GM23338 (cell line): ENCODE measurements around the gene DPYD. TPM values are rescaled to one million over a fixed set of nuclear protein-coding genes. Genes with fewer than 3 reads are reported as not detected.

Experiments used
- ATAC-seq: fragments of 200-7000 bp; cut with Tn5 transposase; 3 replicates; pipeline ENCODE4 v1.9.1; 2020
- DNase-seq: peaks from one replicate; pipeline ENCODE4 v3.0.0-alpha.2; 2015; ENCODE audit warnings: low spot score
- H2AFZ ChIP-seq: fragments of 200-600 bp; sonication (generic); 2 replicates; pipeline ENCODE4 v1.8.0; 2016; ENCODE audit warnings: antibody characterized with exemption, mild to moderate bottlenecking, moderate library complexity
- H3F3A ChIP-seq: fragments of 200-600 bp; sonication (generic); replicated peaks from 2 replicates; pipeline ENCODE4 v1.8.0; 2017; ENCODE audit warnings: antibody characterized with exemption, mixed run types, low read depth
- H3K27ac ChIP-seq: fragments of 200-600 bp; sonication (generic); 2 replicates; pipeline ENCODE4 v1.6.1; 2016; ENCODE audit warnings: low read depth
- H3K27me3 ChIP-seq: fragments of 200-600 bp; sonication (generic); 2 replicates; pipeline ENCODE4 v1.8.0; 2016; ENCODE audit warnings: mild to moderate bottlenecking, mixed run types, moderate library complexity; ENCODE audit not compliant: insufficient read depth
- H3K36me3 ChIP-seq: fragments of 200-600 bp; sonication (generic); 2 replicates; pipeline ENCODE4 v1.8.0; 2016; ENCODE audit warnings: mild to moderate bottlenecking; ENCODE audit not compliant: insufficient read depth
- H3K4me1 ChIP-seq: fragments of 200-600 bp; sonication (generic); 2 replicates; pipeline ENCODE4 v1.8.0; 2016; ENCODE audit warnings: mild to moderate bottlenecking, moderate library complexity; ENCODE audit not compliant: insufficient read depth
- H3K4me2 ChIP-seq: fragments of 200-600 bp; sonication (generic); 2 replicates; pipeline ENCODE4 v1.7.1; 2017; ENCODE audit warnings: mixed run types
- H3K4me3 ChIP-seq: fragments of 200-600 bp; sonication (generic); 2 replicates; pipeline ENCODE4 v1.6.1; 2016; ENCODE audit warnings: mixed run types
- H3K79me2 ChIP-seq: fragments of 200-600 bp; sonication (generic); replicated peaks from 2 replicates; pipeline ENCODE4 v1.8.0; 2017; ENCODE audit warnings: mild to moderate bottlenecking; ENCODE audit not compliant: insufficient read depth
- H3K9me2 ChIP-seq: fragments of 200-600 bp; sonication (generic); 2 replicates; pipeline ENCODE4 v1.8.0; 2017; ENCODE audit not compliant: insufficient read depth
- H4K20me1 ChIP-seq: fragments of 200-600 bp; sonication (generic); replicated peaks from 2 replicates; pipeline ENCODE4 v1.8.0; 2017; ENCODE audit warnings: mild to moderate bottlenecking; ENCODE audit not compliant: insufficient read depth
- H3K27ac Mint-ChIP-seq: 2 replicates; pipeline ENCODE4 v1.8.0; 2020; ENCODE audit warnings: inconsistent platforms, mild to moderate bottlenecking, moderate library complexity, mixed read lengths
- H3K27me3 Mint-ChIP-seq: 3 replicates; pipeline ENCODE4 v1.8.0; 2022; ENCODE audit warnings: low read depth, mild to moderate bottlenecking, moderate library complexity, mixed read lengths, inconsistent platforms; ENCODE audit not compliant: insufficient read depth, poor library complexity
- H3K36me3 Mint-ChIP-seq: 3 replicates; pipeline ENCODE4 v1.8.0; 2021; ENCODE audit warnings: low read depth, mild to moderate bottlenecking, inconsistent platforms, moderate library complexity, mixed read lengths
- H3K4me1 Mint-ChIP-seq: 3 replicates; pipeline ENCODE4 v1.8.0; 2020; ENCODE audit warnings: mild to moderate bottlenecking, inconsistent platforms, mixed read lengths
- H3K4me3 Mint-ChIP-seq: 3 replicates; pipeline ENCODE4 v1.8.0; 2021; ENCODE audit warnings: moderate library complexity, mild to moderate bottlenecking, inconsistent platforms, mixed read lengths
- H3K9me3 Mint-ChIP-seq: 3 replicates; pipeline ENCODE4 v1.8.0; 2020; ENCODE audit warnings: moderate library complexity, mild to moderate bottlenecking, inconsistent platforms, mixed read lengths
- CREB1 ChIP-seq: fragments of 250-450 bp; sonication (Bioruptor Pico); IDR thresholded peaks from 2 replicates; pipeline ENCODE4 v1.5.0; 2020; ENCODE audit warnings: low read depth, mild to moderate bottlenecking, moderate library complexity
- EZH2 ChIP-seq: fragments of 200-600 bp; sonication (generic); IDR thresholded peaks from one replicate; pipeline ENCODE4 v1.8.0; 2017; ENCODE audit warnings: antibody characterized with exemption, mild to moderate bottlenecking, low read depth; ENCODE audit not compliant: unreplicated experiment
- JUNB ChIP-seq: IDR thresholded peaks from one replicate; pipeline ENCODE4 v1.6.1; 2016; ENCODE audit warnings: antibody characterized with exemption; ENCODE audit not compliant: unreplicated experiment
- polyA plus RNA-seq: library from polyadenylated mRNA; unstranded; fragments of >200 nt; fragmentation: Nextera tagmentation; extraction: Ambion mirVana; gene quantifications from 2 replicates; pipeline ENCODE4 v1.2.1, GENCODE V29; 2016
- total RNA-seq: library from RNA; depleted of rRNA; stranded (reverse); fragments of >200 nt; shearing (Covaris generic); gene quantifications from 2 replicates; pipeline ENCODE4 v1.2.3, GENCODE V29; 2014
- TF ChIP-seq, protein P1 (sequence below): fragments of 250-450 bp; sonication (Bioruptor Pico); IDR thresholded peaks from 2 replicates; pipeline ENCODE4 v1.5.0; 2020; ENCODE audit warnings: mild to moderate bottlenecking, moderate library complexity

DPYD gene
- total and polyA plus RNA-seq, 2 experiments from 2014 or later = 0.50 to 1.6 TPM

DNA sequence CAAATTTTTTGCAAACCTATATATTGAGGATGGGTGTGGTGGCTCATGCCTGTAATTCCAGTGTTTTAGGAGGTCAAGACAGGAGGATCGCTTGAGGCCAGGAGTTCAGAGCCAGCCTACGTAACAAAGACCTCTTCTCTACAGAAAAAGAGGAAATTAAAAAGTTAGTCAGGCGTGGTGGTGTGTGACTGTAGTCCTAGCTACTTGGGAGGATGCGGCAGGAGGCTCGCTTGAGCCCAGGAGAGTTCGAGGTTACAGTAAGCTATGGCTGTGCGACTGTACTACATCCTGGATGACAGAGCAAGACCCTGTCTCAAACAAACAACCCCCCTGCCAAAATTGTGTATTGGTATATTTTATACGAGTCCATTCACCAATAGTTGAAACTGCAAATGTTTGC, 589.7 kb downstream of the DPYD start:
- Histone ChIP-seq H3K4me1 (no peaks in the 10 kb centered on the region), H3K79me2 (no peaks in the 10 kb centered on the region), H3K27me3 (no peaks in the 10 kb centered on the region), H3K4me3 (no peak overlapping the region), H3K27ac (no peak overlapping the region), H4K20me1 (no peaks in the 10 kb centered on the region), H2AFZ (no peak overlapping the region), H3K36me3 (no peaks in the 10 kb centered on the region), H3F3A (no peaks in the 10 kb centered on the region), H3K4me2 (no peak overlapping the region), H3K9me2 (no peaks in the 10 kb centered on the region)
- H3K4me1 Mint-ChIP-seq = no peaks in the 10 kb centered on the region
- no peaks in the 10 kb centered on the region for H3K36me3 Mint-ChIP-seq
- TF ChIP-seq, protein P1, sequence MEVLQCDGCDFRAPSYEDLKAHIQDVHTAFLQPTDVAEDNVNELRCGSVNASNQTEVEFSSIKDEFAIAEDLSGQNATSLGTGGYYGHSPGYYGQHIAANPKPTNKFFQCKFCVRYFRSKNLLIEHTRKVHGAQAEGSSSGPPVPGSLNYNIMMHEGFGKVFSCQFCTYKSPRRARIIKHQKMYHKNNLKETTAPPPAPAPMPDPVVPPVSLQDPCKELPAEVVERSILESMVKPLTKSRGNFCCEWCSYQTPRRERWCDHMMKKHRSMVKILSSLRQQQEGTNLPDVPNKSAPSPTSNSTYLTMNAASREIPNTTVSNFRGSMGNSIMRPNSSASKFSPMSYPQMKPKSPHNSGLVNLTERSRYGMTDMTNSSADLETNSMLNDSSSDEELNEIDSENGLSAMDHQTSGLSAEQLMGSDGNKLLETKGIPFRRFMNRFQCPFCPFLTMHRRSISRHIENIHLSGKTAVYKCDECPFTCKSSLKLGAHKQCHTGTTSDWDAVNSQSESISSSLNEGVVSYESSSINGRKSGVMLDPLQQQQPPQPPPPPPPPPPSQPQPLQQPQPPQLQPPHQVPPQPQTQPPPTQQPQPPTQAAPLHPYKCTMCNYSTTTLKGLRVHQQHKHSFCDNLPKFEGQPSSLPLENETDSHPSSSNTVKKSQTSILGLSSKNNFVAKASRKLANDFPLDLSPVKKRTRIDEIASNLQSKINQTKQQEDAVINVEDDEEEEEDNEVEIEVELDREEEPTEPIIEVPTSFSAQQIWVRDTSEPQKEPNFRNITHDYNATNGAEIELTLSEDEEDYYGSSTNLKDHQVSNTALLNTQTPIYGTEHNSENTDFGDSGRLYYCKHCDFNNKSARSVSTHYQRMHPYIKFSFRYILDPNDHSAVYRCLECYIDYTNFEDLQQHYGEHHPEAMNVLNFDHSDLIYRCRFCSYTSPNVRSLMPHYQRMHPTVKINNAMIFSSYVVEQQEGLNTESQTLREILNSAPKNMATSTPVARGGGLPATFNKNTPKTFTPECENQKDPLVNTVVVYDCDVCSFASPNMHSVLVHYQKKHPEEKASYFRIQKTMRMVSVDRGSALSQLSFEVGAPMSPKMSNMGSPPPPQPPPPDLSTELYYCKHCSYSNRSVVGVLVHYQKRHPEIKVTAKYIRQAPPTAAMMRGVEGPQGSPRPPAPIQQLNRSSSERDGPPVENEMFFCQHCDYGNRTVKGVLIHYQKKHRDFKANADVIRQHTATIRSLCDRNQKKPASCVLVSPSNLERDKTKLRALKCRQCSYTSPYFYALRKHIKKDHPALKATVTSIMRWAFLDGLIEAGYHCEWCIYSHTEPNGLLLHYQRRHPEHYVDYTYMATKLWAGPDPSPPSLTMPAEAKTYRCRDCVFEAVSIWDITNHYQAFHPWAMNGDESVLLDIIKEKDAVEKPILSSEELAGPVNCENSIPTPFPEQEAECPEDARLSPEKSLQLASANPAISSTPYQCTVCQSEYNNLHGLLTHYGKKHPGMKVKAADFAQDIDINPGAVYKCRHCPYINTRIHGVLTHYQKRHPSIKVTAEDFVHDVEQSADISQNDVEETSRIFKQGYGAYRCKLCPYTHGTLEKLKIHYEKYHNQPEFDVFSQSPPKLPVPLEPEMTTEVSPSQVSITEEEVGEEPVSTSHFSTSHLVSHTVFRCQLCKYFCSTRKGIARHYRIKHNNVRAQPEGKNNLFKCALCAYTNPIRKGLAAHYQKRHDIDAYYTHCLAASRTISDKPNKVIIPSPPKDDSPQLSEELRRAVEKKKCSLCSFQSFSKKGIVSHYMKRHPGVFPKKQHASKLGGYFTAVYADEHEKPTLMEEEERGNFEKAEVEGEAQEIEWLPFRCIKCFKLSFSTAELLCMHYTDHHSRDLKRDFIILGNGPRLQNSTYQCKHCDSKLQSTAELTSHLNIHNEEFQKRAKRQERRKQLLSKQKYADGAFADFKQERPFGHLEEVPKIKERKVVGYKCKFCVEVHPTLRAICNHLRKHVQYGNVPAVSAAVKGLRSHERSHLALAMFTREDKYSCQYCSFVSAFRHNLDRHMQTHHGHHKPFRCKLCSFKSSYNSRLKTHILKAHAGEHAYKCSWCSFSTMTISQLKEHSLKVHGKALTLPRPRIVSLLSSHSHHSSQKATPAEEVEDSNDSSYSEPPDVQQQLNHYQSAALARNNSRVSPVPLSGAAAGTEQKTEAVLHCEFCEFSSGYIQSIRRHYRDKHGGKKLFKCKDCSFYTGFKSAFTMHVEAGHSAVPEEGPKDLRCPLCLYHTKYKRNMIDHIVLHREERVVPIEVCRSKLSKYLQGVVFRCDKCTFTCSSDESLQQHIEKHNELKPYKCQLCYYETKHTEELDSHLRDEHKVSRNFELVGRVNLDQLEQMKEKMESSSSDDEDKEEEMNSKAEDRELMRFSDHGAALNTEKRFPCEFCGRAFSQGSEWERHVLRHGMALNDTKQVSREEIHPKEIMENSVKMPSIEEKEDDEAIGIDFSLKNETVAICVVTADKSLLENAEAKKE (CRISPR knock-in tag) = no peak
- TF ChIP-seq EZH2 (no peak), CREB1 (CRISPR knock-in tag) (no peak)
- no peak for ATAC-seq
- no peak for DNase-seq
- peaks cover 2% of the 10 kb centered on the region for H3K27me3 Mint-ChIP-seq
- no peaks in the 10 kb centered on the region for H3K9me3 Mint-ChIP-seq
- no peak overlapping the region for H3K4me3 Mint-ChIP-seq
- no peak overlapping the region for H3K27ac Mint-ChIP-seq

DNA sequence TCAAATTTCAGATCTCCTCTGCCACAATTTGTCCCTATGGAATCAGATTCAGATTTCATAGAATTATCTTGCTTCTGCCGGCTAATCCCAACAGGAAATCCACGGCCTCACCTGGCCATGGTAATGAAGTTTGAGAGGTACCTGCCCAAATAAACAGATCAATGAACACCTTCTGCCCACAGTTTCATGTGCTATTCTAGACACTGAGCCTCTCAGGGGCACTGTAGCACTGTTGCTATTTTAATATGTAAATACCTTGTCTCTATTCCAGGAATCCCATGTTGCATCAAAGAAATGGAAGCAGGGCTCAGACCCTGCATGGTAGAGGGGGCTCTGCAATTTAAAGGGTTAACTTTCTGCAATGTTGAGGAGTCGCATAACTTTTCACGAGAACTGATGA, 606.1 kb downstream of the DPYD start:
- Mint-ChIP-seq H3K9me3 (0 out of 3 replicates have a peak, but pooled peaks cover 3% of the 10 kb centered on the region), H3K27ac (no peak overlapping the region), H3K4me1 (peaks cover 6% of the 10 kb centered on the region; the same call in 2 of the 3 replicates), H3K27me3 (no peaks in the 10 kb centered on the region), H3K4me3 (no peak overlapping the region), H3K36me3 (no peaks in the 10 kb centered on the region)
- H3K79me2 ChIP-seq = no peaks in the 10 kb centered on the region
- H2AFZ ChIP-seq = peak overlapping the region; percentile 47; the same call in 1 of the 2 replicates
- H3K4me1 ChIP-seq = no peaks in the 10 kb centered on the region
- ATAC-seq (no peak), DNase-seq (no peak)
- no peaks in the 10 kb centered on the region for H3K36me3 ChIP-seq
- H3K9me2 ChIP-seq = no peaks in the 10 kb centered on the region; the same call in 1 of the 2 replicates
- H3K4me2 ChIP-seq = no peak overlapping the region
- H3K4me3 ChIP-seq = no peak overlapping the region
- H4K20me1 ChIP-seq = no peaks in the 10 kb centered on the region
- H3F3A ChIP-seq = no peaks in the 10 kb centered on the region
- H3K27me3 ChIP-seq = no peaks in the 10 kb centered on the region
- no peak overlapping the region for H3K27ac ChIP-seq
- TF ChIP-seq, protein P1 (CRISPR knock-in tag) = no peak
- TF ChIP-seq JUNB = no peak
